GM12873 (cell line): ENCODE data around the gene MYL5.

Experiments used
- CTCF ChIP-seq: IDR thresholded peaks from 2 replicates; pipeline ENCODE4 v1.5.1; 2012; ENCODE audit warnings: low read depth, mild to moderate bottlenecking, moderate library complexity, low read length, control low read depth; ENCODE audit not compliant: insufficient read depth; ENCODE audit errors: missing control alignments

MYL5 gene

GRCh38 chr4:674172-675035 is at the start of gene MYL5, which contains the start of gene ATP5ME:
Gene MYL5, plus strand, starts transcription at chr4:674542. Its CDS starts 3,485 bp downstream, at chr4:678027.
Gene ATP5ME, minus strand, starts transcription at chr4:674276. Its CDS starts 29 bp downstream, at chr4:674247.
- TF ChIP-seq CTCF = peak; percentile 100

- no peak for TF ChIP-seq CTCF
Observed at GRCh38 chr4:624705-625590, 49.4 kb upstream of the MYL5 start, which contains the start of gene PDE6B. Gene PDE6B, plus strand, starts transcription at chr4:625573. Its CDS starts 54 bp downstream, at chr4:625627.

- TF ChIP-seq CTCF = no peak
Observed at GRCh38 chr4:625631-626161, 48.6 kb upstream of the MYL5 start.

- no peak for TF ChIP-seq CTCF
Observed at GRCh38 chr4:626201-627091, 47.9 kb upstream of the MYL5 start.

- TF ChIP-seq CTCF = no peak
Observed at GRCh38 chr4:627347-628125, 46.8 kb upstream of the MYL5 start.

GRCh38 chr4:628311-628741 is 46.0 kb upstream of the MYL5 start:
- TF ChIP-seq CTCF = no peak
